HPDE6-E6E7 (cell line): ENCODE measurements around the gene SH3GL3.

Source experiments
- DNase-seq: peaks from one replicate; pipeline ENCODE4 v3.0.0; 2011; ENCODE audit warnings: missing footprints; ENCODE audit errors: extremely low spot score

The SH3GL3 gene

DNA sequence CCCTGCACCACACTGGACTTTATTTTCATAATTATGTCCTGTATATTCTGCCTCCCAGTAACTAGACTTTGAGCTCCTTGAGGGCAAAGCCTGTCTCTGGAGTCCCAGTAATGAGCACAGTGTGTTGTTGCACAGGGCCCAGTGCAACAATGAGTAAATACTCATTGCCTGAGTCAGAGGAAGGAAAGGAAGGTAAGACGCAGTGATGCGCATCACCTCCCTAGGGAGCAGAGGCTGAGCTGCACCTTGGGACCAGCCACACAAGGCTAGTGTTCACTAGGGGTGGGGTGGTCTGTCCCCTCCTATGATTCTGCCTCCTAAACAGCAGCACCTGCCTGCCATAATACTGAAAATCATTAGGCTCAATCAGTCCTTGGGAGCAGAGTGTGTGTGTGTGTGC lies 120.2 kb downstream of the SH3GL3 start:
- DNase-seq: no peak

DNA sequence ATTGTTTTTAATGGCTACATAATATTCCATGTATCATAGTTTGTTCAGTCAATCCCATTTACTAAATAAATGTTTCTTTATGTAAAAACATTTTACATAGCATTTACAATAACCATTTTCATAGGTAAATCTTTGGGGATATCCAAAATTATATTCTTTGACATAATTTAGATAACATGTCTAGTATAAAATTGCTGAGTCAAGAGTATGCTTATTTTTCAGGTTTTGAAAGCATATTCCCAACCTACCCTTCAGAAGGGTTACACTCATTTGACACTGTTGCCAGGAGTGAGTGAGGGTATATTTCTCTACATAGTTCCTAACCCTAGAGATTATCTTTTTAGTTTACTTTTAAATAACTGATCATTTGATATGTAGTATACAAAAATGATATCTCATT lies 122.2 kb downstream of the SH3GL3 start:
- DNase-seq: no peak

- no peak for DNase-seq
These were observed 123.6 kb downstream of the SH3GL3 start for GRCh38 chr15:83570756-83571155.

- no peak for DNase-seq
These were observed 124.9 kb downstream of the SH3GL3 start for GRCh38 chr15:83571820-83572707.

DNA sequence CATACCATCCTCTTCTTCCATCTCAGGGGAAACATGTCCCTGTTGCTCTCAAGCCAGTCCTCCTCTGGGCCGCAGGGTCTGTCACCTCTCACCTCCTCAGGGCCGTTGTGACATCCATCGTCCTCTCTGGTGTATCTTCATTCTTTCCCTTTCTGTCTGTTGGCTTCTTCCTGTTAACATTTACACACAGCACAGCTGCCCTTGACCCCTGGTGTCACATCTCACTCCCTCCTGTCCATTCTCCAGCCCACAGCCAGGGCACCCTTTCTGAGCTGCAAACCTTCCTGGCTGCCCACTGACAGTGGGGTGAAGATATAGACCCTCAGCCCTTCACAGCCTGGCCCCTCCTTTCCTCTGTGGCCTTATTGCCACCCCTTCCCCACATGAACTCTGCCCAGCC lies 127.2 kb downstream of the SH3GL3 start:
- no peak for DNase-seq

- no peak for DNase-seq
These were observed 131.6 kb downstream of the SH3GL3 start for GRCh38 chr15:83578691-83579090.

- DNase-seq: no peak
These were observed 134.2 kb downstream of the SH3GL3 start for GRCh38 chr15:83581381-83581780.

DNA sequence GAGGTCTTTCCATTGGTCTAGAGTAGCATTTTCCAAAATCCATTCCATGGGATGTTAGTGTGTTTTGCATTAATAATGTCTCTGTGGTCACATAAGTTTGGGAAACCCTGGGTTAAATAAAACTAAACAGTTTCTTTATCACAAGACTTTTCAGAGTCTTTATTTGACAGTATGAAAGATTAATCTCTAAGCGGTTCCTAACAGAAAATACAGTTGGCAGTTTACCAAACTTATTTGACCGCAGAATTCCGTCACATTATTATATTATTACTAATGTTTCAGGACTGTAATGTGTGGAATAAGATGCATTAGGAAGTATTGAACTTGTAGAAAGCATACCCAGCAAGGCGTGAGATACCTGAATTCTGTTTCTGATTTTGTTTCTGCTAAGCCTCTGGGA lies 135.2 kb downstream of the SH3GL3 start:
- DNase-seq: no peak

DNA sequence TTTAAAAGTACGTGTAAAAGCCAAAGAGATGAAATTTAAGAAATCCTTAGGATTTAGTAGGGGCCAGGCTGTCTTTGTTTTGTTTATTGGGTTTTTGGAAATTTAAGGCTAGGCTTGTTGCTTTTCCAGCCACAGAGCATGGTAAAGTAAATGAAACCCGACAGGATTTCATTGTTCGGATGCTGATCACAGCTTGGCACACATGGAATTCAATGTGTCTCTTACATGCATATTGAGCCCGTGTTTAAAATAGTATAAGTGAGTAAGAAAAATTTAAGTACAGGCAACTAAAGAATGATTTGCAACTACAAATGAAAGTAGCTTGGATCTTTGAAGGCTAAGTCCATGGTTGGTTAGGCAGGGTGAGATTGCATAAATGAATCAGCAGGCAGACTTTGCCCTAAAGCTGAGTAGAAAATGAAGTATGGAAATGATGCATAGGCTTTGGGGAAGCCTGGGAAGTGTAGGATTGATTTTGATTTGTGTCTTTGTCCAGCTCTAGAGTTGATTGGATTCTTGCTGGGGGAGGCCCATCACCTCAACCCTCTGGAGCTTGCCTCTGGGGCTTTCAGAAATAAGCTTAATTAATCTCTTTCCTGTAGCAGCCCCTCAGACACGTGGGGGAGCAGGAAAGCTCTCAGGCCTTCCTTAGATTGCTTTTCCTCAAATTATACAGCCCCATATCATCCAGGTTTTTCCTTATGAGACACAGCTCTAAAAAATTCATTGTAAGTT lies 138.6 kb downstream of the SH3GL3 start:
- no peak for DNase-seq

- no peak for DNase-seq
These were observed 139.9 kb downstream of the SH3GL3 start for GRCh38 chr15:83587091-83587490.

GRCh38 chr15:83588441-83588840 lies 141.3 kb downstream of the SH3GL3 start:
- DNase-seq: no peak

- DNase-seq: no peak
These were observed 145.4 kb downstream of the SH3GL3 start for GRCh38 chr15:83592370-83593040.

- DNase-seq: no peak
These were observed 148.1 kb downstream of the SH3GL3 start for GRCh38 chr15:83595191-83595590.

DNA sequence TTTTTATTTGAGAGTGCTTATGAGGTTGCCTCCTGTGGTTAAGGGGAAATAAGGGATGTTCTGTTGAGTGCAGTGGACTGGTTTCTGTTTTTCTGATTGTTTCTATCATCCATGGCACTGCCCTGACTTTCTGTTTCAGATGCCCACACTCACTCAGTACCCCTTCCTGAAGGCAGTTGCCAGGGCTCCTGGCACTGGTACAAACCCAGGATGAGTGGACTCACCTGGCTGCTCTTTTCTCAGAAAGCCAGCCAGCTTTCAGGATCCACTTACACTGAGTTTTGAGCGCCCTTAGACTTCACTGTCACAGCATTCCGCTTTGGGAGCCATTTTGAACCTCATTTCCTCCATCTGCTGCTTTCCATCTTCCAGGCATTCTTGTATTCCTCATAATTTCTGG lies 150.9 kb downstream of the SH3GL3 start:
- DNase-seq: no peak

GRCh38 chr15:83602021-83602420 lies 154.9 kb downstream of the SH3GL3 start:
- DNase-seq: no peak

- no peak for DNase-seq
These were observed 157.4 kb downstream of the SH3GL3 start for GRCh38 chr15:83604549-83604948.

DNA sequence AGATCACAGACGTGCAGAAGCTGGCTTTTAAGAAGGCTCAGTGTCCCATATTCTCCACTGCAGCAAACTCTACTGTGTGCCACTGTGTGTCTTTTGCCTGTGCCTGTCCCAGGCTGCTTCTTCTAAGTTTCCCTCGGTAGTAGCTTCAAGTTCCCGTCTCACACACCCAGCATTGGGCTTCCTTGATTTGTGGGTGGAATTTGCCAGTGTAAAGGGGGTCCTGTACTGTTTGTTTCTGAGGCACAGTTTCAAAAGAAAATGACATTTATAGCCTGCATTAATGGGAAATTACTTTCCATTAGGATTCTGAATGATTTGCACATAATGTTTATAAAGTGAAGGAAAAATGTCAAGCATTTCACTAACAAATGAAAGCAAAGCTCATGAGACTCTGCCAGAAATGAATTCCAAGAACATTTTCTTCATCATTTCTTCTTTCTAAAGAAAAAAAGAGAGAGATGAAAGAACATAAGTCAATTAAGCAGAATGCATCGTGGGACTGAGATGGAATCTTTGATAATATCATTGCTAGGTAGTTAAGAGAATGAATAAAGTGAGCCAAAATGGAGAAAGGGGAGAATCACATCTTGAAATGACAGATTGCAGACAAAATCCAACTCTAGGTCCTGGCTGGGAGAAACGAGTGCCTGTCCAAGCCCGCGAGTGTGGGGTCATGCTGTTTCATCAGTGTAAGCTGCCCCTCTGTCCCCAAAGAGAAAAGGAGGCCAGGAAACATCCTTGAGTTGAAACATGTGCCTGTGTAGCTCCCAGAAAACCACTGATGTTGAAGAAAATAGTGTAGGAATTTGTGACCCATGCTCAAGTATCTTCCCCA lies 158.2 kb downstream of the SH3GL3 start:
- DNase-seq: no peak

DNA sequence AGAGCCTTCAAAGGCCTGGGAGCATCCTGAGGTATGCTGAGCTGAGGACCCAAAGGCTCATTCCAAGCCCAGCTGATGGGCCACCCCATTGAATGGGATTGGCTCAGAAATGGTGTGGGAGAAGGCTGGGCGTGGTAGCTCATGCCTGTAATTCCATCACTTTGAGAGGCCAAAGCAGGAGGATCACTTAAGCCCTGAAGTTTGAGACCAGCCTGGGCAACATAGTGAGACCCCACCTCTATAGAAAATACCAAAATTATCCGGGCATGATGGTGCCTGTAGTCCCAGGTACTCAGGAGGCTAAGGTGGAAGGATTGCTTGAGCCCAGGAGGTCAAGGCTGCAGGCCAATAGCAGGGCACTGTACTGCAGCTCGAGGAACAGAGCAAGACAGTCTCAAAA lies 163.0 kb downstream of the SH3GL3 start:
- DNase-seq: no peak

GRCh38 chr15:83610901-83611685 lies 164.0 kb downstream of the SH3GL3 start:
- DNase-seq: no peak

DNA sequence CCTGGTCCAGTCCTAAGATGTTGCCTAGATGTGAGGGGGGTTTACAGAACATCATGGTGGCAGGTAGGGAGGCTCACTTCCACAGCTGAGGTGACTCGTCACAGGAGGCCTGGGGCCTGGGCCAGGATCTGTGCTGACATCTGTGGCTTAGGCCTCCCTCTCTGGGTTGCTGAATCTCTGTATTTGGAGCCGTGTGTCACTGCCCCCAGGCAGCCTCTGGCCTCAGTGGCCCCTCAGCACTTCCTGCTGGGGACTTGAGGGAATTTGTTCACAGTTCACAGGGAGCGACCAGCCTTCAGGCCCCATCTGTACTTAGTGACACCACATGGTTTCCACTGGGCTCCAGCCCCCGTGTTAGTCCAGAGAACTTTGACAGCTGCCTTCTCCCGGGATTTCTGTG lies 165.1 kb downstream of the SH3GL3 start:
- no peak for DNase-seq
